ENCODE measurements around the gene KRT74. TPM values are rescaled to one million over a fixed set of nuclear protein-coding genes. Genes with fewer than 3 reads are reported as not detected.

Gene KRT74
- total and polyA plus RNA-seq, 10 of the 15 experiments (the other 5 are each of a cell fraction or from before 2014, with no cell fraction given), result not detected

DNA sequence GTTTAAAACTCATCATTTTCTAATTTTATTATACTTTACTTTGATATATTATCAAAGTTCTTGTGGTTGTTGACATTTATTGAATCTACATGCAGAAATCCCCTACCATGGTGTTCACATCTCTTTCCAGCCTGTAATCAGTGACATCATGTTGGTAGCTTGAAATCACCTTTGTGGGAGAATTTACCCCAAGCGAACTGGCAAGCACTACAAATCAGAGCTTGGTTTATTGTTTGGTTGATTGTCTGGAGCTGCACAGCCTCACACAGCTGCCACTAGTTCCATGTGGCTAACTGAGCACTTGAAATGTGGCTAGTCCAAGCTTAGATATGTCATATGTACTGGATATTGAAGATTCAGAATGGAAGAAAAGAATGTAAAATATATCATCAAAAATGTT is 38.1 kb downstream of the KRT74 start:
- no peak for ATAC-seq
- intact Hi-C loops (cut with micrococcal nuclease; ENCODE audit: unreplicated experiment), result no loop called here
- Histone ChIP-seq H3K9me3 (replicated peaks; ENCODE audit: control insufficient read depth, insufficient read depth, low read length) (no peaks in the 10 kb centered on the region), H3K36me3 (ENCODE audit: control insufficient read depth in 2 of 2, insufficient read depth in 2 of 2, low read length in 1 of 2) (no peaks in the 10 kb centered on the region), H3K27ac (ENCODE audit: control insufficient read depth, insufficient read depth) (no peak overlapping the region), H4K20me1 (ENCODE audit: control insufficient read depth, insufficient read depth) (no peaks in the 10 kb centered on the region), H3K27me3 (replicated peaks in 1 of 2; ENCODE audit: control insufficient read depth in 2 of 2, insufficient read depth in 2 of 2, low read length in 1 of 2) (no peaks in the 10 kb centered on the region; a peak in 1 of 4 replicates), H3K79me2 (ENCODE audit: control insufficient read depth, insufficient read depth, low read length) (no peaks in the 10 kb centered on the region), H3K9ac (ENCODE audit: control insufficient read depth, insufficient read depth, low read length) (no peak overlapping the region), H3K4me1 (ENCODE audit: control insufficient read depth, insufficient read depth, low read length) (no peaks in the 10 kb centered on the region), H2AFZ (ENCODE audit: control insufficient read depth, low read depth, low read length) (no peak overlapping the region), H3K4me3 (no peak overlapping the region), H3K4me2 (ENCODE audit: control insufficient read depth, insufficient read depth) (no peak overlapping the region)
- 0% methylated on average over 1 of the region's 1 CpG for WGBS (ENCODE audit: insufficient coverage, insufficient replicate concordance, low lambda C conversion rate, missing lambda C conversion rate)
- no TSS peak for BruUV-seq (replicated peaks)
- POLR2A ChIA-PET, result no interaction called here
- no peak for FAIRE-seq
- SMC1A ChIA-PET (ENCODE audit: uncharacterized antibody, unreplicated experiment), result no interaction called here
- DNase-seq (ENCODE audit: low read depth, low spot score), result no peak
- in situ Hi-C loops (cut with MboI), result no loop called here
- CTCF ChIA-PET, result no interaction called here
- RAD21 ChIA-PET (ENCODE audit: unreplicated experiment), result no interaction called here
- TF ChIP-seq SMAD1 (IDR thresholded peaks at IDR 0.05; ENCODE audit: low read depth, partially characterized antibody) (no peak), NR2F1 (conservative IDR thresholded peaks at IDR 0.05) (no peak), SUZ12 (IDR thresholded peaks at IDR 0.05; ENCODE audit: unreplicated experiment) (no peak), MYB (IDR thresholded peaks at IDR 0.05; ENCODE audit: borderline replicate concordance, low read depth, low read length) (no peak), RUNX3 (IDR thresholded peaks at IDR 0.05; ENCODE audit: low read length) (no peak), RB1 (IDR thresholded peaks at IDR 0.05; ENCODE audit: borderline replicate concordance) (no peak), FOXM1 (IDR thresholded peaks at IDR 0.05; ENCODE audit: low read depth, low read length) (no peak), NBN (IDR thresholded peaks at IDR 0.05) (no peak)
- TF ChIP-seq, protein P1, sequence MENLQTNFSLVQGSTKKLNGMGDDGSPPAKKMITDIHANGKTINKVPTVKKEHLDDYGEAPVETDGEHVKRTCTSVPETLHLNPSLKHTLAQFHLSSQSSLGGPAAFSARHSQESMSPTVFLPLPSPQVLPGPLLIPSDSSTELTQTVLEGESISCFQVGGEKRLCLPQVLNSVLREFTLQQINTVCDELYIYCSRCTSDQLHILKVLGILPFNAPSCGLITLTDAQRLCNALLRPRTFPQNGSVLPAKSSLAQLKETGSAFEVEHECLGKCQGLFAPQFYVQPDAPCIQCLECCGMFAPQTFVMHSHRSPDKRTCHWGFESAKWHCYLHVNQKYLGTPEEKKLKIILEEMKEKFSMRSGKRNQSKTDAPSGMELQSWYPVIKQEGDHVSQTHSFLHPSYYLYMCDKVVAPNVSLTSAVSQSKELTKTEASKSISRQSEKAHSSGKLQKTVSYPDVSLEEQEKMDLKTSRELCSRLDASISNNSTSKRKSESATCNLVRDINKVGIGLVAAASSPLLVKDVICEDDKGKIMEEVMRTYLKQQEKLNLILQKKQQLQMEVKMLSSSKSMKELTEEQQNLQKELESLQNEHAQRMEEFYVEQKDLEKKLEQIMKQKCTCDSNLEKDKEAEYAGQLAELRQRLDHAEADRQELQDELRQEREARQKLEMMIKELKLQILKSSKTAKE (IDR thresholded peaks at IDR 0.05; ENCODE audit: low read depth, poor library complexity, severe bottlenecking), result no peak
- TF ChIP-seq, protein P2, sequence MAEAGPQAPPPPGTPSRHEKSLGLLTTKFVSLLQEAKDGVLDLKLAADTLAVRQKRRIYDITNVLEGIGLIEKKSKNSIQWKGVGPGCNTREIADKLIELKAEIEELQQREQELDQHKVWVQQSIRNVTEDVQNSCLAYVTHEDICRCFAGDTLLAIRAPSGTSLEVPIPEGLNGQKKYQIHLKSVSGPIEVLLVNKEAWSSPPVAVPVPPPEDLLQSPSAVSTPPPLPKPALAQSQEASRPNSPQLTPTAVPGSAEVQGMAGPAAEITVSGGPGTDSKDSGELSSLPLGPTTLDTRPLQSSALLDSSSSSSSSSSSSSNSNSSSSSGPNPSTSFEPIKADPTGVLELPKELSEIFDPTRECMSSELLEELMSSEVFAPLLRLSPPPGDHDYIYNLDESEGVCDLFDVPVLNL (IDR thresholded peaks at IDR 0.05; ENCODE audit: low read depth, low read length), result no peak
- TF ChIP-seq, protein P3, sequence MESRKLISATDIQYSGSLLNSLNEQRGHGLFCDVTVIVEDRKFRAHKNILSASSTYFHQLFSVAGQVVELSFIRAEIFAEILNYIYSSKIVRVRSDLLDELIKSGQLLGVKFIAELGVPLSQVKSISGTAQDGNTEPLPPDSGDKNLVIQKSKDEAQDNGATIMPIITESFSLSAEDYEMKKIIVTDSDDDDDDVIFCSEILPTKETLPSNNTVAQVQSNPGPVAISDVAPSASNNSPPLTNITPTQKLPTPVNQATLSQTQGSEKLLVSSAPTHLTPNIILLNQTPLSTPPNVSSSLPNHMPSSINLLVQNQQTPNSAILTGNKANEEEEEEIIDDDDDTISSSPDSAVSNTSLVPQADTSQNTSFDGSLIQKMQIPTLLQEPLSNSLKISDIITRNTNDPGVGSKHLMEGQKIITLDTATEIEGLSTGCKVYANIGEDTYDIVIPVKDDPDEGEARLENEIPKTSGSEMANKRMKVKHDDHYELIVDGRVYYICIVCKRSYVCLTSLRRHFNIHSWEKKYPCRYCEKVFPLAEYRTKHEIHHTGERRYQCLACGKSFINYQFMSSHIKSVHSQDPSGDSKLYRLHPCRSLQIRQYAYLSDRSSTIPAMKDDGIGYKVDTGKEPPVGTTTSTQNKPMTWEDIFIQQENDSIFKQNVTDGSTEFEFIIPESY (IDR thresholded peaks at IDR 0.05), result no peak
- TF ChIP-seq, protein P4, sequence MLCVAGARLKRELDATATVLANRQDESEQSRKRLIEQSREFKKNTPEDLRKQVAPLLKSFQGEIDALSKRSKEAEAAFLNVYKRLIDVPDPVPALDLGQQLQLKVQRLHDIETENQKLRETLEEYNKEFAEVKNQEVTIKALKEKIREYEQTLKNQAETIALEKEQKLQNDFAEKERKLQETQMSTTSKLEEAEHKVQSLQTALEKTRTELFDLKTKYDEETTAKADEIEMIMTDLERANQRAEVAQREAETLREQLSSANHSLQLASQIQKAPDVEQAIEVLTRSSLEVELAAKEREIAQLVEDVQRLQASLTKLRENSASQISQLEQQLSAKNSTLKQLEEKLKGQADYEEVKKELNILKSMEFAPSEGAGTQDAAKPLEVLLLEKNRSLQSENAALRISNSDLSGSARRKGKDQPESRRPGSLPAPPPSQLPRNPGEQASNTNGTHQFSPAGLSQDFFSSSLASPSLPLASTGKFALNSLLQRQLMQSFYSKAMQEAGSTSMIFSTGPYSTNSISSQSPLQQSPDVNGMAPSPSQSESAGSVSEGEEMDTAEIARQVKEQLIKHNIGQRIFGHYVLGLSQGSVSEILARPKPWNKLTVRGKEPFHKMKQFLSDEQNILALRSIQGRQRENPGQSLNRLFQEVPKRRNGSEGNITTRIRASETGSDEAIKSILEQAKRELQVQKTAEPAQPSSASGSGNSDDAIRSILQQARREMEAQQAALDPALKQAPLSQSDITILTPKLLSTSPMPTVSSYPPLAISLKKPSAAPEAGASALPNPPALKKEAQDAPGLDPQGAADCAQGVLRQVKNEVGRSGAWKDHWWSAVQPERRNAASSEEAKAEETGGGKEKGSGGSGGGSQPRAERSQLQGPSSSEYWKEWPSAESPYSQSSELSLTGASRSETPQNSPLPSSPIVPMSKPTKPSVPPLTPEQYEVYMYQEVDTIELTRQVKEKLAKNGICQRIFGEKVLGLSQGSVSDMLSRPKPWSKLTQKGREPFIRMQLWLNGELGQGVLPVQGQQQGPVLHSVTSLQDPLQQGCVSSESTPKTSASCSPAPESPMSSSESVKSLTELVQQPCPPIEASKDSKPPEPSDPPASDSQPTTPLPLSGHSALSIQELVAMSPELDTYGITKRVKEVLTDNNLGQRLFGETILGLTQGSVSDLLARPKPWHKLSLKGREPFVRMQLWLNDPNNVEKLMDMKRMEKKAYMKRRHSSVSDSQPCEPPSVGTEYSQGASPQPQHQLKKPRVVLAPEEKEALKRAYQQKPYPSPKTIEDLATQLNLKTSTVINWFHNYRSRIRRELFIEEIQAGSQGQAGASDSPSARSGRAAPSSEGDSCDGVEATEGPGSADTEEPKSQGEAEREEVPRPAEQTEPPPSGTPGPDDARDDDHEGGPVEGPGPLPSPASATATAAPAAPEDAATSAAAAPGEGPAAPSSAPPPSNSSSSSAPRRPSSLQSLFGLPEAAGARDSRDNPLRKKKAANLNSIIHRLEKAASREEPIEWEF (IDR thresholded peaks at IDR 0.05; ENCODE audit: insufficient replicate concordance, low read depth, low read length), result no peak
